ENCODE results near the gene STPG2. TPM values are rescaled to one million over a fixed set of nuclear protein-coding genes. Genes with fewer than 3 reads are reported as not detected.

STPG2 gene
- total and polyA plus RNA-seq, 2 of the 4 experiments (the other 2 are of a cell fraction): not detected

GRCh38 chr4:97923096-97923495 is 220.2 kb downstream of the STPG2 start:
- H2BK120ac ChIP-seq (ENCODE audit: low read depth, low read length): no peak overlapping the region
- no peak overlapping the region for H3K27ac ChIP-seq (ENCODE audit: insufficient read depth, low read length)
- H2BK20ac ChIP-seq (ENCODE audit: low read depth, low read length): no peak overlapping the region
- no peak overlapping the region for H3K9ac ChIP-seq (ENCODE audit: low read depth, low read length)
- no peaks in the 10 kb centered on the region for H3K9me1 ChIP-seq (ENCODE audit: insufficient read depth, low read length)
- no peak overlapping the region for H4K91ac ChIP-seq (ENCODE audit: insufficient read depth, low read depth, low read length)
- no peak overlapping the region for H2BK5ac ChIP-seq (ENCODE audit: low read depth, low read length, poor library complexity, severe bottlenecking)
- no peaks in the 10 kb centered on the region for H3K4me1 ChIP-seq (ENCODE audit: control insufficient read depth, insufficient read depth, low read length)
- dilution Hi-C loops (cut with HindIII; ENCODE audit: low sequenced_read_pairs, unreplicated experiment): no loop called here
- no peak for ATAC-seq (ENCODE audit: low read depth)
- TF ChIP-seq MAZ (IDR thresholded peaks at IDR 0.05; ENCODE audit: borderline replicate concordance, low read depth, low read length): no peak
- no peak for TF ChIP-seq MXI1 (IDR thresholded peaks at IDR 0.05; ENCODE audit: borderline replicate concordance, low read depth, low read length)
- TF ChIP-seq RCOR1 (IDR thresholded peaks at IDR 0.05; ENCODE audit: insufficient replicate concordance, low read length): no peak
- no peak overlapping the region for H2AFZ ChIP-seq (replicated peaks; ENCODE audit: low read length, poor library complexity)
- no peak overlapping the region for H2BK15ac ChIP-seq (ENCODE audit: low read depth, low read length)
- in situ Hi-C loops (cut with MboI; ENCODE audit: low sequenced_read_pairs): no loop called here
- no peak overlapping the region for H4K8ac ChIP-seq (ENCODE audit: low read depth in 2 of 2, low read length in 2 of 2)
- no peaks in the 10 kb centered on the region for H3K27me3 ChIP-seq (ENCODE audit: control insufficient read depth, insufficient read depth, low read length)
- CTCF ChIA-PET: no interaction called here
- whole genome bisulfite sequencing, 2 experiments (ENCODE audit: extremely low coverage in 2 of 2, insufficient read length in 1 of 2): no CpG with 5 or more reads among the region's 17 CpGs
- H3K9me3 ChIP-seq (ENCODE audit: control insufficient read depth, insufficient read depth, low read length): peaks cover 3% of the 10 kb centered on the region; the same call in 1 of the 2 replicates
- intact Hi-C loops (cut with micrococcal nuclease): no loop called here
- POLR2A ChIA-PET (ENCODE audit: unreplicated experiment): no interaction called here
- no peak overlapping the region for H3K18ac ChIP-seq (ENCODE audit: low read depth, low read length)
- H4K5ac ChIP-seq (ENCODE audit: low read depth, low read length): no peak overlapping the region
- H3K14ac ChIP-seq (replicated peaks; ENCODE audit: low read depth, low read length): no peak overlapping the region
- H3K36me3 ChIP-seq (ENCODE audit: control insufficient read depth, insufficient read depth, low read length): no peaks in the 10 kb centered on the region
- no peak overlapping the region for H3K4ac ChIP-seq (ENCODE audit: low read depth, low read length)
- H3K4me2 ChIP-seq (ENCODE audit: low read depth, low read length): no peak overlapping the region
- no peaks in the 10 kb centered on the region for H3K79me1 ChIP-seq (ENCODE audit: low read depth in 1 of 2, low read length in 2 of 2)
- H3K56ac ChIP-seq (ENCODE audit: extremely low read depth, insufficient read depth, low read length): no peak overlapping the region
- no peak overlapping the region for H2AK9ac ChIP-seq (replicated peaks; ENCODE audit: low read depth, low read length, poor library complexity)
- no peak overlapping the region for H2AK5ac ChIP-seq (ENCODE audit: low read depth, low read length)
- no TSS peak for BruUV-seq (replicated peaks)
- no peak overlapping the region for H3K23ac ChIP-seq (ENCODE audit: low read depth, low read length)
- DNase-seq: no peak
- H4K20me1 ChIP-seq (ENCODE audit: insufficient read depth, low read length): no peaks in the 10 kb centered on the region
- no peak overlapping the region for H3K4me3 ChIP-seq (ENCODE audit: insufficient read depth, low read depth, low read length)
